A673 (cell line): ENCODE data around the gene ARNT2. TPM values are rescaled to one million over a fixed set of nuclear protein-coding genes. Genes with fewer than 3 reads are reported as not detected.

ENCODE experiments used
- BruUV-seq: library from RNA; stranded (reverse); fragments of 400-500 nt; replicated peaks from 2 replicates; lab custom pipeline; 2021; lab: Mats Ljungman, UMichigan
- CTCF ChIA-PET: fragments of 300-600 bp; sonication (Branson Sonifier 250); formaldehyde crosslinking; loops from one replicate; lab custom pipeline; 2022; ENCODE audit warnings: antibody characterized with exemption; lab: Charles Lee
- POLR2A ChIA-PET: fragments of 300-600 bp; sonication (Branson Sonifier 250); formaldehyde crosslinking; loops from one replicate; lab custom pipeline; 2022; ENCODE audit warnings: antibody characterized with exemption; ENCODE audit not compliant: low non-redundant PET; lab: Charles Lee
- DNase-seq: peaks from one replicate; pipeline ENCODE4 v3.0.0-alpha.2; 2015; ENCODE audit warnings: low spot score
- H3K27ac ChIP-seq: fragments of 200-600 bp; sonication (generic); 2 replicates; pipeline ENCODE4 v1.5.1; 2016; ENCODE audit warnings: mixed run types, low read depth, mild to moderate bottlenecking, mixed read lengths, antibody characterized with exemption, low read length; ENCODE audit not compliant: poor library complexity, severe bottlenecking
- H3K27me3 ChIP-seq: fragments of 200-600 bp; sonication (generic); replicated peaks from 2 replicates; pipeline ENCODE4 v1.6.1; 2017; ENCODE audit warnings: mixed run types, low read depth, mild to moderate bottlenecking, mixed read lengths, antibody characterized with exemption, low read length; ENCODE audit not compliant: insufficient read depth, poor library complexity
- H3K36me3 ChIP-seq: fragments of 200-600 bp; sonication (generic); 2 replicates; pipeline ENCODE4 v1.6.1; 2016; ENCODE audit warnings: mixed run types, mild to moderate bottlenecking, mixed read lengths, antibody characterized with exemption, low read length; ENCODE audit not compliant: insufficient read depth, poor library complexity, severe bottlenecking
- H3K4me1 ChIP-seq: fragments of 200-600 bp; sonication (generic); 2 replicates; pipeline ENCODE4 v1.6.1; 2017; ENCODE audit warnings: mixed run types, mild to moderate bottlenecking, mixed read lengths, antibody characterized with exemption, low read length; ENCODE audit not compliant: insufficient read depth, poor library complexity, severe bottlenecking
- H3K4me3 ChIP-seq: fragments of 200-600 bp; sonication (generic); 2 replicates; pipeline ENCODE4 v1.5.1; 2016; ENCODE audit warnings: low read depth, mixed run types, mild to moderate bottlenecking, mixed read lengths, low read length; ENCODE audit not compliant: poor library complexity, severe bottlenecking
- H3K9me3 ChIP-seq: fragments of 200-600 bp; sonication (generic); 2 replicates; pipeline ENCODE4 v1.6.1; 2016; ENCODE audit warnings: mixed run types, low read depth, mild to moderate bottlenecking, mixed read lengths, antibody characterized with exemption, low read length; ENCODE audit not compliant: poor library complexity, severe bottlenecking
- CTCF ChIP-seq: fragments of 300-800, 200-600 bp; sonication (generic); conservative IDR thresholded peaks from 2 replicates; pipeline ENCODE4 v1.5.1; 2017; ENCODE audit warnings: low read depth, mild to moderate bottlenecking, antibody characterized with exemption, low read length, moderate library complexity, mixed read lengths
- EZH2 ChIP-seq: fragments of 200-600 bp; sonication (generic); IDR thresholded peaks from 2 replicates; pipeline ENCODE4 v1.6.1; 2017; ENCODE audit warnings: borderline replicate concordance, low read depth, mild to moderate bottlenecking, mixed read lengths, antibody characterized with exemption, low read length; ENCODE audit not compliant: poor library complexity, severe bottlenecking
- intact Hi-C: fragments of 100-400 bp; cut with micrococcal nuclease; formaldehyde crosslinking; loops from one replicate; pipeline ENCODE4 v1.10.0; 2022; ENCODE audit not compliant: unreplicated experiment
- total RNA-seq: library from RNA; stranded (reverse); gene quantifications from 2 replicates; pipeline ENCODE4 v1.2.3, GENCODE V29; 2021

Gene ARNT2
- total RNA-seq, 1 experiment from 2014 or later = 2.1 TPM

DNA sequence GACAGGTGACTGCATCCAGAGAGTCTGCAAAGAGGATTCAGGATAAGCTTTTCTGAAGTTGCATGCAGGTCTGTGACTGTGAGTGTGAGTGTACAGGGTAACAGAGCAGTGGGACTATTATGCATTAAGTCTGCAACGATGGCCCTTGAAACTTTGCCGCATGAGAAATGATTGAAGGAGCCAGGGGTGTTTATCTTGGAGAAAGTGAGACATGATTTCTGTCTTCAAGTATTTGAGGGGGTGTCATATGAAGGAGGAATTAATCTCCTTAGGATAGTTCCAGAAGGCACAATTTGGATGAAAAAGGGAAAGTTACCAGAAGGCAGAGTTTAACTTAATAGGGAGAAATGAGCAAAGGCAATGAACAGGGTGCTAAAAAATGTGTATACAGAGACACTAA lies 119.6 kb downstream of the ARNT2 start:
- Histone ChIP-seq H3K27ac (no peak overlapping the region), H3K36me3 (no peaks in the 10 kb centered on the region), H3K9me3 (no peaks in the 10 kb centered on the region), H3K4me3 (no peak overlapping the region), H3K4me1 (no peaks in the 10 kb centered on the region), H3K27me3 (no peaks in the 10 kb centered on the region)
- TF ChIP-seq CTCF = no peak
- POLR2A ChIA-PET = no interaction called here
- DNase-seq = no peak
- CTCF ChIA-PET = no interaction called here
- intact Hi-C loops = no loop called here
- no TSS peak for BruUV-seq

DNA sequence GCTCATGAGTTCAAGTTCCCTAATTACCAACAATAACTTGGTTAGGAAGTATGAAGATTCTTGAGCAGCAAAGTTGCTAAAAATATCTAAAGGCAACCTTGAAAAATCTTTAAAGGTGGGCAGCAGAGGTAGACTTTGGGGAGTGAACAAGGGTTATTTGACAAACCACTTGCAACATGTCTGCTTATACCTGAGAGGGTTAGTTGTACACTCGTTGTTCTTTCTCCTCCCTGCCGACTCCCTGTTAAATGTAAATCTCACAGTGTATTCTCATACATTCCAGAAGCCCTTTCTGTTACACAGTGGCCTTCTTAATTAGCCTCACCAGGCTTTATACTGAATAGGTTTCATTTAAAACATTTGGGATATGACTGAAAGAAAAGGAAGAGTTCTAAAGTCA lies 121.7 kb downstream of the ARNT2 start:
- H3K4me3 ChIP-seq = no peak overlapping the region
- no peak overlapping the region for H3K27ac ChIP-seq
- intact Hi-C loops = no loop called here
- no TSS peak for BruUV-seq
- ChIA-PET CTCF (no interaction called here), POLR2A (no interaction called here)
- no peaks in the 10 kb centered on the region for H3K9me3 ChIP-seq
- no peaks in the 10 kb centered on the region for H3K27me3 ChIP-seq
- no peaks in the 10 kb centered on the region for H3K36me3 ChIP-seq
- DNase-seq = no peak
- no peaks in the 10 kb centered on the region for H3K4me1 ChIP-seq
- no peak for TF ChIP-seq CTCF
- no peak for TF ChIP-seq EZH2

DNA sequence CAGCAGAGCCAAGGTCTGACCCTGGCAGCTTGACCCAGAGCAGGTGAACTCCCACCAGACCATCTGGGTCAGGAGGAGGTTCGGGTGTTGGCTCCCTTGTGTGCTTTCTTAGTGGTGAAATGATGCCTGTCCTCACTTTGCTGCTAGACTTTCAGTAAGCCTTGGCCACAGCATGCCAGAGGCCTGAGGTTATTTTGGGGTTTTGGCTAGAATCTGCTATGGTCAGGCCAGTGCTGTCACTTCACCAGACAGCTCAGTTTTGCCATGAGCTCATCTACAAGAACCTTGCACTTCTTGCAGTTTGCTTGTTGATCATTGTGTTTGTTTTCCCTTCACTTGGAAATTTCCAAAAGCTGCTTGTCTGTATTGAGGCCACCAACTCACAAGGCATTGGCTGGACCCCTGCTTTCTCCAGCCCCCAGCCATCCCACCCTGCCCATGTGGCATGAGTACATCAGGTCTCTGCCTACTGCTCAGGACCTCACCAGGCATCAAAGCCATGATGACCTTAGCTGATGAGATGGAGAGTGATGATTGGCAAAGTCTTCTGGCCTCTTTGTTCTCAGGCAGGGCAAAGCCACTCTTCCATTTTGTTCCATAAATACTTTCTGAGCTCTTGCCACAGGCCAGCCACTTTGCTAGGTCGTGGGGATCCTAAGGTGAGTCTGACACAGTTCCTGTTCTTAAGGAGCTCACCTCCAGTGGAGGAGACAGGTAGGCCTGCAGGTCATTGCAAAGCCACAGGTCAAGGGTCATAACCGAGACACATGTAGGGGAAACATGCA lies 122.6 kb downstream of the ARNT2 start:
- Histone ChIP-seq H3K27me3 (no peaks in the 10 kb centered on the region), H3K27ac (no peak overlapping the region), H3K4me1 (no peaks in the 10 kb centered on the region), H3K4me3 (no peak overlapping the region), H3K36me3 (no peaks in the 10 kb centered on the region), H3K9me3 (no peaks in the 10 kb centered on the region)
- no TSS peak for BruUV-seq
- no peak for DNase-seq
- intact Hi-C loops = no loop called here
- no peak for TF ChIP-seq EZH2
- TF ChIP-seq CTCF = no peak
- CTCF ChIA-PET = no interaction called here
- POLR2A ChIA-PET = no interaction called here
